Neural cell (in vitro differentiated cells): Measurements from ENCODE around the gene ABCB6.

Source experiments
- EP300 ChIP-seq: fragments of 450-650 bp; conservative IDR thresholded peaks from 2 replicates; pipeline ENCODE4 v1.6.1; 2014; ENCODE audit warnings: antibody characterized with exemption, mild to moderate bottlenecking, moderate library complexity; ENCODE audit not compliant: poor library complexity, severe bottlenecking
- EZH2 ChIP-seq: fragments of 200-600, 300-800 bp; shearing (Covaris generic), sonication (generic); IDR thresholded peaks from 2 replicates; pipeline ENCODE4 v1.6.1; 2014; ENCODE audit warnings: antibody characterized with exemption, low read length, borderline replicate concordance, mild to moderate bottlenecking; ENCODE audit not compliant: insufficient read depth, poor library complexity, severe bottlenecking
- MXI1 ChIP-seq: fragments of 450-650 bp; conservative IDR thresholded peaks from 2 replicates; pipeline ENCODE4 v1.6.1; 2014; ENCODE audit warnings: antibody characterized with exemption, mild to moderate bottlenecking; ENCODE audit not compliant: poor library complexity, severe bottlenecking
- POLR2AphosphoS5 ChIP-seq: IDR thresholded peaks from 2 replicates; pipeline ENCODE4 v1.6.1; 2012
- RAD21 ChIP-seq: fragments of 450-650 bp; conservative IDR thresholded peaks from 2 replicates; pipeline ENCODE4 v1.6.1; 2014; ENCODE audit warnings: antibody characterized with exemption, mild to moderate bottlenecking, moderate library complexity
- SMC3 ChIP-seq: fragments of 450-650 bp; conservative IDR thresholded peaks from 2 replicates; pipeline ENCODE4 v1.6.1; 2014; ENCODE audit warnings: antibody characterized with exemption, mild to moderate bottlenecking, moderate library complexity; ENCODE audit not compliant: poor library complexity
- TAF1 ChIP-seq: IDR thresholded peaks from 2 replicates; pipeline ENCODE4 v1.6.1; 2012; ENCODE audit warnings: low read depth
- TF ChIP-seq, protein P1 (sequence below): fragments of 450-650 bp; IDR thresholded peaks from 2 replicates; pipeline ENCODE4 v1.5.1; 2014; ENCODE audit warnings: antibody characterized with exemption, mild to moderate bottlenecking, moderate library complexity; ENCODE audit not compliant: poor library complexity, severe bottlenecking
- TF ChIP-seq, protein P2 (sequence below): IDR thresholded peaks from 2 replicates; pipeline ENCODE4 v1.6.1; 2012; ENCODE audit warnings: borderline replicate concordance

DNA sequence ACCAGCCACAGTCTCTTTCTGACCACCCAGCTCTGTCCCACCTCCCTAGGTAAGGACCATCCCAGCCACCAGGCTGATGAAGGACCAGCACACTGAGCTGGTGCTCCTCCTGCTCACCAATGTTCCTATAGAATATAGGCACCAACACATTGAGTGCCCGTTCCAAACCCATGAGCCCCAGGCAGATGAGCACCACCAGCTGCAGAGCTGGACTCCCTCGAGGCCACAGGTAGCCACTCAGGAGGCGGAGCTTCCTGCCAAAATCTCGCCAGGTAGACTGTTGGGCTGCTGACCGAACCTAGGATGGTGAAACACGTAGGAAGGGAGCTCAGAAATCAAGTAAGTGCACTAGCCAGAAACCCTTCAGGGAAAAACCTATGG is 2.2 kb downstream of the ABCB6 start:
- TF ChIP-seq MXI1, result no peak
- TF ChIP-seq, protein P1, sequence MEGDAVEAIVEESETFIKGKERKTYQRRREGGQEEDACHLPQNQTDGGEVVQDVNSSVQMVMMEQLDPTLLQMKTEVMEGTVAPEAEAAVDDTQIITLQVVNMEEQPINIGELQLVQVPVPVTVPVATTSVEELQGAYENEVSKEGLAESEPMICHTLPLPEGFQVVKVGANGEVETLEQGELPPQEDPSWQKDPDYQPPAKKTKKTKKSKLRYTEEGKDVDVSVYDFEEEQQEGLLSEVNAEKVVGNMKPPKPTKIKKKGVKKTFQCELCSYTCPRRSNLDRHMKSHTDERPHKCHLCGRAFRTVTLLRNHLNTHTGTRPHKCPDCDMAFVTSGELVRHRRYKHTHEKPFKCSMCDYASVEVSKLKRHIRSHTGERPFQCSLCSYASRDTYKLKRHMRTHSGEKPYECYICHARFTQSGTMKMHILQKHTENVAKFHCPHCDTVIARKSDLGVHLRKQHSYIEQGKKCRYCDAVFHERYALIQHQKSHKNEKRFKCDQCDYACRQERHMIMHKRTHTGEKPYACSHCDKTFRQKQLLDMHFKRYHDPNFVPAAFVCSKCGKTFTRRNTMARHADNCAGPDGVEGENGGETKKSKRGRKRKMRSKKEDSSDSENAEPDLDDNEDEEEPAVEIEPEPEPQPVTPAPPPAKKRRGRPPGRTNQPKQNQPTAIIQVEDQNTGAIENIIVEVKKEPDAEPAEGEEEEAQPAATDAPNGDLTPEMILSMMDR, result no peak
- TF ChIP-seq RAD21, result no peak
- no peak for TF ChIP-seq EP300
- no peak for TF ChIP-seq EZH2
- no peak for TF ChIP-seq TAF1
- no peak for TF ChIP-seq POLR2AphosphoS5
- no peak for TF ChIP-seq SMC3
- TF ChIP-seq, protein P2, sequence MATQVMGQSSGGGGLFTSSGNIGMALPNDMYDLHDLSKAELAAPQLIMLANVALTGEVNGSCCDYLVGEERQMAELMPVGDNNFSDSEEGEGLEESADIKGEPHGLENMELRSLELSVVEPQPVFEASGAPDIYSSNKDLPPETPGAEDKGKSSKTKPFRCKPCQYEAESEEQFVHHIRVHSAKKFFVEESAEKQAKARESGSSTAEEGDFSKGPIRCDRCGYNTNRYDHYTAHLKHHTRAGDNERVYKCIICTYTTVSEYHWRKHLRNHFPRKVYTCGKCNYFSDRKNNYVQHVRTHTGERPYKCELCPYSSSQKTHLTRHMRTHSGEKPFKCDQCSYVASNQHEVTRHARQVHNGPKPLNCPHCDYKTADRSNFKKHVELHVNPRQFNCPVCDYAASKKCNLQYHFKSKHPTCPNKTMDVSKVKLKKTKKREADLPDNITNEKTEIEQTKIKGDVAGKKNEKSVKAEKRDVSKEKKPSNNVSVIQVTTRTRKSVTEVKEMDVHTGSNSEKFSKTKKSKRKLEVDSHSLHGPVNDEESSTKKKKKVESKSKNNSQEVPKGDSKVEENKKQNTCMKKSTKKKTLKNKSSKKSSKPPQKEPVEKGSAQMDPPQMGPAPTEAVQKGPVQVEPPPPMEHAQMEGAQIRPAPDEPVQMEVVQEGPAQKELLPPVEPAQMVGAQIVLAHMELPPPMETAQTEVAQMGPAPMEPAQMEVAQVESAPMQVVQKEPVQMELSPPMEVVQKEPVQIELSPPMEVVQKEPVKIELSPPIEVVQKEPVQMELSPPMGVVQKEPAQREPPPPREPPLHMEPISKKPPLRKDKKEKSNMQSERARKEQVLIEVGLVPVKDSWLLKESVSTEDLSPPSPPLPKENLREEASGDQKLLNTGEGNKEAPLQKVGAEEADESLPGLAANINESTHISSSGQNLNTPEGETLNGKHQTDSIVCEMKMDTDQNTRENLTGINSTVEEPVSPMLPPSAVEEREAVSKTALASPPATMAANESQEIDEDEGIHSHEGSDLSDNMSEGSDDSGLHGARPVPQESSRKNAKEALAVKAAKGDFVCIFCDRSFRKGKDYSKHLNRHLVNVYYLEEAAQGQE, result no peak
